HG03342 (cell line): ENCODE results near the gene TUBA8.
A peak's percentile ranks its signal among the peaks of the same experiment; 100 is the strongest.
"Not testable (repeated sequence)": the region's sequence is repeated elsewhere in the genome, so short reads cannot be mapped to it uniquely, and the experiment has no call there.

Experiments
- ATAC-seq: cut with Tn5 transposase; IDR thresholded peaks from one replicate; pipeline ENCODE4 v1.9.1; 2021; ENCODE audit warnings: mild to moderate bottlenecking, moderate library complexity; ENCODE audit not compliant: unreplicated experiment

Gene TUBA8

GRCh38 chr22:18123476-18124025 lies 12.9 kb downstream of the TUBA8 start:
- not testable (repeated sequence) for ATAC-seq

DNA sequence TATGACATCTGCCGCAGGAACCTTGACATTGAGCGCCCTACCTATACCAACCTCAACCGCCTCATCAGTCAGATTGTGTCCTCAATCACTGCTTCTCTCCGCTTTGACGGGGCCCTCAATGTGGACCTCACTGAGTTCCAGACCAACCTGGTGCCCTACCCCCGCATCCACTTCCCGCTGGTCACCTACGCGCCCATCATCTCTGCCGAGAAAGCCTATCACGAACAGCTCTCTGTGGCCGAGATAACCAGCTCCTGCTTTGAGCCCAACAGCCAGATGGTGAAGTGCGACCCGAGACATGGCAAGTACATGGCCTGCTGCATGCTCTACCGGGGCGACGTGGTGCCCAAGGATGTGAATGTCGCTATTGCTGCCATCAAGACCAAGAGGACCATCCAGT lies 16.0 kb downstream of the TUBA8 start:
- no peak for ATAC-seq

- ATAC-seq, result no peak
Measured at GRCh38 chr22:18130018-18130417, 19.4 kb downstream of the TUBA8 start.

DNA sequence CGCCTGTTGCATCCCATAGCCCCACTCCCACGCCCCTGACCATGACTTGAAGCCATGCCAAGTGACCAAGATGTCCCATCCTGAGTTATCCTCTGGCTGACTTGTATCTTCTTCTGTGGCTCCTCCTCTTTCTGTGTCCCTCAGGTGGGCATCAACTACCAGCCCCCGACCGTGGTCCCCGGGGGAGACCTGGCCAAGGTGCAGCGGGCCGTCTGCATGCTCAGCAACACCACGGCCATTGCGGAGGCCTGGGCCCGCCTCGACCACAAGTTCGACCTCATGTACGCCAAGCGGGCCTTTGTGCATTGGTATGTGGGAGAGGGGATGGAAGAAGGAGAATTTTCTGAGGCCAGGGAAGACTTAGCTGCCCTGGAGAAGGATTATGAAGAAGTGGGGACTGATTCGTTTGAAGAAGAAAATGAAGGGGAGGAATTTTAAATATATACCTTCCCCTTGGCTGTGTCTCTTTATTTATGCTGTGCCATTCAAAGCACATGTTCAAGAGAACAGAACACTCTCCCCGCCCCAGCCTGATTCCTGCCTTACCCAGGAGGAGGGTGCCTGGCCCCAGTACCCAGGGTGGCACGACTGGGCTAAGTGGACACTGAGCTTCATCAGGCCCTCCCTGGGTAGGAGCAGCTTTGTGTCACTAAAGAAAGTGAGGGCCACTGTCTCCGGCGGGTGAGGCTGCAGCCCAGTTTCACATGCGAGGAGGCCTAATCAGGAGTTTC lies 20.3 kb downstream of the TUBA8 start:
- ATAC-seq, result no peak

DNA sequence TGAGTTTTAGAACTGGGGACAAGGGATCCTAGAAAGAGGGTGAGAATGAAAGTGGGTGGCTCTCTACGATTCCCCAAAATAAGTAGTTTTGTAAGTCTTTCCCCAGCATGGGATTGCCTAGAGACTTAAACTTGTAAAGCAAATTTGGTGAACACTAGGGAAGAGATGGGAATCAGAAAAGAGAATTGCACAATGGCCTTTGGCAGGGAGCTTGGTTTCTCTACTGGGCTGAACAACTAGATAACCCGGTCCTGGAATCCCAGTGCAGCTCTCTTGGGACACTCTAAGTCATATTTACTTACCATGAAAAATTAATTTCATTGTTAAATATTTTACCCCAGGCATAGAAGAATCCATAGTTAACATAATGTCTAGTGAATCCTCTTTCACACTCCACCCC lies 22.8 kb downstream of the TUBA8 start:
- no peak for ATAC-seq

DNA sequence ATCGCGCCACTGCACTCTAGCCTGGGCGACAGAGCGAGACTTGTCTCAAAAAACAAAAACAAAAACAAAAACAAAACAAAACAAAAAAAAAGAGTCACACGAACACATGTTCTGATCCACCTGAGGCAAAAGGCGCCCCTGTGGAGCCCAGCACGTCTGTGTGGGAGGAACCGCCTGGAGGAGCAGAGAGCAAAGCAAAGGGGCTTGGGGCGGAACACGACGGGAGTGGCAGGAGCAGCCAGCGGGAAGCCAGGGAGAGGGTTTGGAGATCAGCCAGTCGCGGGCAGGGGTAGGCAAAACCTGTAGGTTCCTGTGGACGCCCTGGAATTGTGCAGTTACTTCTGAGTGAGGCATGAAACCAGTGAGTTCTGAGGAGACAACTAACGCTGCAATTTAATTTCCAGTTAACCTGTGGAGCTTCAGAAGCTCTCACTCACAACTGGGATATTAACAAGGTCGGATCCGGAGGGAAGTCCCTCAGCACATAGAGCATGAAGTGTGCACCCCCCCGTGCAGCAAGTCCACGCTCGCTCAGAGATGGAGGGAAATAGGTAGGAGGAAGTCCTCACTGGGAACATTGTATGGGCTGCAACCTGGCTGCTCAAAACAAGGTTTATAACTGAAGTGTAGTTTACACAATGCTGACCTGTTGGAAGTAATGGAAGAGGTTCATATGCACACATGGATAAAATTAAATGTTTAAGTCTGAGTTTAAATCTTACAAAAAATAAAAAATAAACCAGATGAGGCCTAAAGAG lies 26.1 kb downstream of the TUBA8 start:
- ATAC-seq, result no peak

DNA sequence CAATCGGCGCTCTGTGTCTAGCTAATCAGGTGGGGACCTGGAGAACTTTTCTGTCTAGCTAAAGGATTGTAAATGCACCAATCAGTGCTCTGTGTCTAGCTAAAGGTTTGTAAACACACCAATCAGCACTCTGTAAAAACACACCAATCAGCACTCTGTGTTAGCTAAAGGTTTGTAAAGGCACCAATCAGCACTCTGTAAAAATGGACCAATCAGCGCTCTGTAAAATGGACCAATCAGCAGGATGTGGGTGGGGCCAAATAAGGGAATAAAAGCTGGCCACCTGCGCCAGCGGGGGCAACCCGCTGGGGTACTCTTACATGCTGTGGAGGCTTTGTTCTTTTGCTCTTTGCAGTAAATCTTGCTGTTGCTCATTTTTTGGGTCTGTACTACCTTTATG lies 30.4 kb downstream of the TUBA8 start:
- not testable (repeated sequence) for ATAC-seq

DNA sequence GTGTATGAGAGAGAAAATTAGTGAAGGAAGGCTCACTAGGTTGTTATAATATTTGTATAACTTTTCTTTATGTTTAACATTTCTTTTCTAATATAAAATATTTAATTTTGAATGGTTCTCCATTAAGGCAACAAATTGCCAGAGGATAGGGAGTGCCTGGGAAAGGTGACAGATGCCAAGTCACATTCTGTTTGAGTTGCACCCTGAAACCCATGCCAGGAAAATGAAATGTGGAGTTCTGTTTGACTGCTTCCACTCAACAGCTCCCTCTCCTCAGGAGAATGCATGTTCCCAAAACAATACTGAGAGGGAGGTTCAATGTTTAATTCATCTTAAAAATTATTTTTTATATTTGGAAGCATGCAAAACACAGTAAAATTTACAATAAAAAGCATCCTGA lies 33.5 kb downstream of the TUBA8 start:
- no peak for ATAC-seq

DNA sequence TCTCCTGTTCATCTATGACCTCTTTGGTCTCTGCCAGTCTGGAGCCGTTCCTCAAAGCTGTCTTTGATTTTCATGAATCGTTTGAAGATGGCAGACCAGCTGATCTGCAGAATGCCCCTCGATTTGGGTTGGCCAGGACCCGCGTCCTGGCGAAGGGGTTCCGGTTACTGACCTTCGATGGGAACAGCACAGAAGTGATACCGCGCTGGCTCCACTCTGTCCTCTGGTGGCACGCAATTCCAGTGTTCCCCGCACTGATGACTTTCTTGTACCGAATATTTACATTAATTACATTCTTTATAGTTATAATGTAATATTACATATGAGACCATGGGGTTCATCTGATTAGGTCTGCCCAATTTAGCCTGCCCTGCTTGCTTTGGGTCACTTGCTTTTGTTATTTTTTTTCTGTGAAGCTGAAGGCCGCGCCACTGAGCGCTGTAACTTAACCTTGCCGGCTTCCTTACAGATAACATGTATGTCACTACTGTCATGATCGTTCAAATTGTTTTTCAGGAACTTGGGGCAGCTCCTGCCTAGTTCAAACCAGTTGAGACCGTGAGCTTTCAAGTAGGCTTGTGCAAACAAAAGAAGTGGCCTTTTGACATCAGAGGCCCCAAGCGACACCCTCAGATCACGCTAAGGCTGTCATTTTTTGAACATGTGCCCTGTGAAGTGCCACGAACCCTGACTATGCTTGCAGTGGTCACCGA lies 35.2 kb downstream of the TUBA8 start:
- no peak for ATAC-seq

GRCh38 chr22:18146389-18146753 lies 35.8 kb downstream of the TUBA8 start:
- no peak for ATAC-seq

- ATAC-seq, result no peak
Measured at GRCh38 chr22:18147791-18148190, 37.2 kb downstream of the TUBA8 start.

DNA sequence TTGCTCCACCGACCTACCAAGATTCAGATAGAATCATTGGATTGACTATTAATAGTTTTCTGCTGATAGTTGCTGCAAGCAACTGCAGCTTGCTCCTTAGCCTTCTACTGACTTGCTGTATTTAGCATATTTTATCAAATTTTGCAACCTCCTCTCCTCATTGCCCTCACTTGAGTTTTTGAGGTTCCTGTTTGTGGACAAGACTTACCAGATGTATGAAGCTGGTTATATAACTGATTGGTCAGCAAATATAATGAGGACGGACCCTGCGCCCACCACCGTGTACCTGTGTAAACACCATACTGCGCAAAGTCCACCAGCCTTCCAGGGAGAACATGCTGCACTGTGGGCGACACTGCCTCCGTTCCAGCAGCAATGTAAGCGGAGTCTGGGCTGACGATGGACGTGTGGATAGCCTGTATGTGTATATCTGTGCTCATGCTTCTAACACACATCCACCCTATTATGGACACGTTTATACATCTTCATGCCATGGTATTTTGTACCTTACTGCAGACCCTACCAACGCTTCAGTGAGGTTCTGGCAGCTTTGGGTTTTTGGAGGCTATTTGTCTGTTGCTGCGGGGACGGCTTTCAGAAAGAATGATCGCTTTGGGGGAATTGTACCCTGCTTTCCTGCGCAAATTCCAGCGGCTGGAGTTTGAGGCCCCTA lies 37.8 kb downstream of the TUBA8 start:
- no peak for ATAC-seq

DNA sequence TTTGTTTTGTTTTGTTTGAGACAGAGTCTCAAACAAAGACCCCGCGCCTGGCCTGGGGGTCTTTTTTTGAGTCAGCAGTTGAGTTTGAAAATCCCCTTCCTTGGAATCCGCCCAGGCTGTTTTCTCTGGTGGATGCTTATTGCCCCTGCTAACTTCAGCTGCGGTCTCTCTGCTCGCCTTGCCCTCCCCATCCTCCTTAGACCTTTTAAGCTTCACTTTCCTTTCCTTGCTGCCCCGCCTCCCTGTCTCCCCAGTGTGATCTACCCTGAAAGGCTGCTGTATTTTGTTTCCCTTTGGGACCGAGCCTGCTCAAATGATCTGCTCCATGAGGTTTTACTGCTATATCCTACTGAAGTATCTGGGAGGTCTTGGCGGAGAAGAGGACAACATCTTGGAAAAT lies 41.9 kb downstream of the TUBA8 start:
- ATAC-seq, result no peak

DNA sequence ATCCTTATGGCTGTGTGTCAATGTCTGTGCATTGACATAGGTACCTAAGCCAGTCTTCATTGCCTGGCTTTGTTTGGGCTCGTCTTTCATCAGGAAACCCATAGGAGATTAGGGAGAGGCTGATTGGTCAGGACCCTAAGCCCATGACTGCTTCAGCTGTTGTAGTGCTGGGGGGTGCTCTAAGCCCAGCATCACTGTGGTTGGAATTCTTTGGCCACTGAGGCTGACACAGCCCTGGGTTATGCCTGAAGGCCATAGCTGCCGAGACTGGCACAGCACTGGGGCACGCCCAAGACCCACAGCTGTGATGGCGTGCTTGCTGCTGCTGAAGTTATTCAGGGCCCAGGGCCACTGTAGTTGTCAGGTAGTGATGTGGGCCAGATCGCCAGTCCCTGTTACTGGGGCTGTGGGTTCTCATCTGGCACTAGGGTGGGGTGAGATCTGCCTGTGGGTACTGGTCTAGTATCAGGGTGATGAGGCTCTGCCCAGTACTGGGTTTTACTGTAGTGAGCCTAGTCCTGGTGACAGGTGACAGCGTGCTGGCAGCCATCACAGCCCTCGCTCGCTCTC lies 44.3 kb downstream of the TUBA8 start:
- ATAC-seq, result no peak

GRCh38 chr22:18155546-18155945 lies 44.9 kb downstream of the TUBA8 start:
- ATAC-seq, result not testable (repeated sequence)

GRCh38 chr22:18156878-18157713 lies 46.5 kb downstream of the TUBA8 start:
- no peak for ATAC-seq

DNA sequence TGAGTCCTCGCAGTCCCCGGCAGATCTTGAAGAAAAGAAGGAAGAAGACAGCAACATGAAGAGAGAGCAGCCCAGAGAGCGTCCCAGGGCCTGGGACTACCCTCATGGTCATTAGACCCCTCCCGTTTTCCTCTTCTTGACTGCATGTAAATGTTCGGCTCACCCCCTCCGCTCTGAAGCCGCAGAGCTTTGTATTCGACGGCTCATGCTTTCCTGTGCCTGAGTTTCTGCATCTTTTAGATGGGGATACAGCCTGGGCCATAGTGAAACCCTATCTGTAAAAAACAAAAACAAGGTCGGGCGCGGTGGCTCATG lies 47.1 kb downstream of the TUBA8 start:
- ATAC-seq, result no peak

- ATAC-seq, result not testable (repeated sequence)
Measured at GRCh38 chr22:18160641-18161040, 50.0 kb downstream of the TUBA8 start.

- ATAC-seq, result peak; percentile 81
Measured at GRCh38 chr22:18163843-18164242, 53.2 kb downstream of the TUBA8 start.

DNA sequence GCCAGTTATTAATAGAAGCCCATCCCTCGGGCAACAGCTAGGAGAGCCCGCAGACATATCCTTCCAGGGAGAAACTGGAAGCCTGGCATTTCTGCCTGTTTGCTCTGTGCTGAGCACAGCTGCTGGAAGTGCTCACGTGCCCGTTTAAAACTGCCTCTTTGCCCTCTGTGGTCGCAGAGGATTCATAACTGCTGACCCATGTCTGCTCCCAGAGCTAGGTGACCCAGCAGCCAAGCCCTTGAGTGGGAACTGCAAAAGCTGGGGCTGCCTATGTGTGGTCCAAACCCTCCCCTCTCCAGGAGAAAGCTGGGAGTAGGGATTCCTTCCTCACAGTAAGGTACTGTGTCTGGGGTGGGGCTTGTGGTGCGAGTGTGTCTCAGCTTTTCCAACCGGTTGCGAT lies 54.0 kb downstream of the TUBA8 start:
- not testable (repeated sequence) for ATAC-seq
